Measurements from ENCODE around the gene PLEKHG4B.
"Not testable (repeated sequence)": the region's sequence is repeated elsewhere in the genome, so short reads cannot be mapped to it uniquely, and the experiment has no call there.

Gene PLEKHG4B

DNA sequence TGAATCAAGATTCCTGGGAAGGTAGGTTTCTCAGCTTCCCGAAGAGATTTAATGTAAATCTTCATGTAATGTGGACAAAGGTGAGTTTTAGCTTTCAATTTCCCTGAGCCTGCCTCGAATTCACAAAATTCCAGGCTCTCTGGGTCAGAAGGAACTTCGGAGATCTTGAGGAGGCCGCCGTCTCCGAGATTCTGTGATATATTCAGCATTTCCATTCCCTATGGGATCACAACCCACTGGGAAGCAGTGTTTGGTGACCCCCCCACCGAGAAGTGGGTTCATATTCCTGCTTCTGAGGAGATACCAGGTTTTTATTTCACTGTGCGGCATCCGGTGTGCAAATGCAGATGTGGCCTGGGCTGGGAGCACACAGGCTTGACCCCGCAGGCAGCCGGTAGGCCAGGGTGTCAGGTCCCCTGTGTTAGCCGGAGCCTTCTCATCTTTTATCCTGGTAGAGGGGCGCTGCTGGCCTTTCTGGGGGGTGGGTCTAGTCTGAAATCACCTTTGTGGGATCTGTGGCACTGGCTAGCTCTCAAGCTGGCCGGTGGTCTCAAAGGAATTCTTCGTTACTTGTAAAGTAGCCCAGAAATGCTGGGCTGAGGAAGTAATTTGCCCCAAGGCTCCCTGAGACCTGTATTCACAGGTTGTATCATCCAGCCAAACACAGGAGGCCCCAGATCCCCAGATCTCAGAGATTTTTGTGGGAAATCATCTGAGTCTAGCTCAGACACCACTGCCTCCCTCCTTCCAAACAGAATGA is 1.4 kb downstream of the PLEKHG4B start:
- no peak for DNase-seq (ENCODE audit: low spot score)

DNA sequence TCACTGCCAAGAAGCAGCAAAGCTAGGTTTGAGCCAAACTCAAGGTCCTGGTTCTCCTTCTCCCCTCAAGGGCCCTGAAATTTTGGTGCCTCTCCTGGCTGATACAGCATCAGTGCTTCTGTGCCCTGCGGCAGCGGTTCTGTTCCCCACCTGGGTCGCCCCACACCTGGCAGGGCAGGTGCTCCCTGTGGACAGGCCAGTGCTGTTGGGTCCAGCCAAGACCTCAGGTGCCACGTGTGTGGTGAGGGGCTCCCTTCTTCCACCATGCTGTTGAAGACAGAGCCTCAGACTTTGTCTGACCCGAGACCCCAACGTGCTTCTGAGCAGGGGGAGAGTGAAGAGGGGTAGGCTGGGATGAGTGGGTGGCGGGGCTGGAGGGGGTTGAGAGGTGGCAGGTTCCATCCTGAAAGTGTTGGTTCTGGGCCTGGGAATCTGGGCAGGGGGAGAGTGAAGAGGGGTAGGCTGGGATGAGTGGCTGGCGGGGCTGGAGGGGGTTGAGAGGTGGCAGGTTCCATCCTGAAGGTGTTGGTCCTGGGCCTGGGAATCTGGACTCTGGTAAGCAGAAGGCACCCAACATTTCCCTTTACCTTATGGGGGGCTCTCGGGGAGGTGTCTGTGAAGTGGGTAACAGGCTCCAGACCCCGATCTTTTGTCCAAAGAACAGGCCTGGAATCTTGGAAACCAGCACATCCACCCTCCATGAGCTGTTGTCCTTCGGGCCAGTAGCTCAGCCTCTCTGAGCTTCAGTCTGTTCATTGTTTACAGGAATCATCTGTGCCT is 2.3 kb downstream of the PLEKHG4B start:
- no peak for DNase-seq (ENCODE audit: low spot score)

DNA sequence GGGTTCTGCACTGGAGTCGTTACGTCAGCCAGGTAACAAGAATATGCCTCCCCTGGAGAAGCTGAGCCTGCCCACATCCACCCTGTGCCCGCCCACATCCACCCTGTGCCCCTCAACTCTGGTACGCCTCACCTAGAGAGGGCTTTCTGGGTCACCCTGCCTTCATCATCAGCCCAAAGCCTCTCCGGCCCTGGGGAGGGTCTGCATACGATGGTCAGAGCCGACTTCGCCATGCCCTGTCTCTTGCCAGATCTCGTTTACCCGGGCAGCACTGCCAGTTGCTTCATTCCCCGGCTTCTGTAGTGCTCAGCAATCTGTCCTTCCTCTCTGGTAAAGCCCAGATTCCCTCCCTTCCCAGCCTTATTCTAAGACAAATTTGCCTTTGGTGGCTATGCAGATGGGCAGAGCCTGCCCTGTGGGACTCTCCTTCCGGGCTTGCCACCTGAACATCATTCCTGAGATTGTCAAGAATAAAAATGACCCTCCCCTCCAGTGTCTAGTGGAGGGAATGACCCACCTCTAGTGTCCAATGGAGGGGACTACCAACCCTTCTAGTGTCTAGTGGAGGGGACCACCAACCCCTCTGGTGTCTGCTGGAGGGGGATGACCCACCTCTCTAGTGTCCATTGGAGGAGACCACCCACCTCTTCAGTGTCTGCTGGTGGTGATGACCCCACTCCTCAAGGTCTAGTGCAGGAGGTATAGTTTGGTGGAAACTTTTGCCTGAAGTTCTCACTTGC is 3.4 kb downstream of the PLEKHG4B start:
- DNase-seq (ENCODE audit: low spot score) = no peak

DNA sequence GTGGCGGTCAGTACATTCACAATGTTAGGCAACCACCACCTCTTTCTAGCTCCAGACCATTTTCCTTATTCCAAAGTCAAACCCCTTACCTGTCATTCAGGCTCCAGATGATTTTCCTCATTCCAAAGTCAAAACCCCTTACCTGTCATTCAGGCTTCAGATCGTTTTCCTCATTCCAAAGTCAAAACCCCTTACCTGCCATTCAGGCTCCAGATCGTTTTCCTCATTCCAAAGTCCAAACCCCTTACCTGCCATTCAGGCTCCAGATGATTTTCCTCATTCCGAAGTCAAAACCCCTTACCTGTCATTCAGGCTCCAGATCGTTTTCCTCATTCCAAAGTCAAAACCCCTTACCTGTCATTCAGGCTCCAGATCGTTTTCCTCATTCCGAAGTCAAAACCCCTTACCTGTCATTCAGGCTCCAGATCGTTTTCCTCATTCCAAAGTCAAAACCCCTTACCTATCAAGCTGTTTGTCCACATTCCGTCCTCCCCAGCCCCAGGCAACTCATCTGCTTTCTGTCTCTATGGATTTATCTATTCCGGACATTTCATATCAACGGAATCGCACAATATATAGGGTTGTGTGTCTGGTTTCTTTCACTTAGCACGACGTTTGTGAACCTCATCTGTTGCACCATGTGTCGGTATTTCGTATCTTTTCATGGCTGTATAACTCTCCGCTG is 5.2 kb downstream of the PLEKHG4B start:
- no peak for DNase-seq (ENCODE audit: low spot score)

DNA sequence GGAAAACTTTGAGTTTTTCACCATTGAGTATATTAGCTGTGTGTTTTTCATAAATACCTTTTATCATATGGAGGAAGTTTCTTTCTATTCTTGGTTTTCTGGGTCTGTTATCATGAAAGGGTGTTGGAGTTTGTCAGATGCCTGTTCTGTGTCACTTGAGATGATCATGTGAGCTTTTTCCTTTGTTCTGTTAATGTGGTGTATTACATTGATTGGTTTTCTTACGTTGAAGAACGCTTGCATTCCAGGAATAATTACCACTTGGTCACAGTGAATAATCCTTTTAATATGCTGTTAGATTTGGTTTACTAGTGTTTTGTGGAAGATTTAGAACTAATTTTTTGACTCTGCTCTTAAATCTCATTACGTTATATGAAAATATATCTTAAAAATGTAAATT is 7.8 kb downstream of the PLEKHG4B start:
- DNase-seq (ENCODE audit: low spot score) = no peak

DNA sequence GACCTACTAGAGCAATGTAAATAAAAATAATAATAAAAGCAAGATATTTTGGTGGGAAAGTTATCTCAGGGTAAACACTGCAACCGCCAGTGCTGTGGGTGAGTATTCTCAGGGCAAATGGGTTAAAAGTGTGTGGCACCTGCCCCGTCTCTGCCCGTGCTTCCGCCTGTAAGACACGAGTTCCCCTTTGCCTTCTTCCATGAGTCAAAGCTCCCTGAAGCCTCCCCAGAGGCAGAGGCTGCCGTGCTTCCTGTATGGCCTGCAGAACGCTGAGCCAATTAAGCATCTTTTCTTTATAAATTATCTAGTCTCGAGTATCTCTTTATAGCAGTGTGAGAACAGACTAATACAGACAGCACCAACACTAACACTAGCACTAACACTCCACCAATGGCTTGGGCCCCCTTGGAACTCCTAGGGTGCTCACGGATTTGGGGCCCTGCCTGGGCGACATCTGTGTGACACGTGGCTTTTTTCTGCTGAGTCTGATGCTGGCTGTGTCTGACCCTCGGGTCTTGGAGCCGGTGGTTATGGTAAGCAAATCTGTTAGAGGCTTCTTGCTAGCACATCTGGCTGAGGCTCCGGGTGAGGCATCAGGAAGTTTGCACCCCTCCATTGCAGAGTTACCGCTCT is 10.6 kb downstream of the PLEKHG4B start:
- DNase-seq (ENCODE audit: low spot score) = no peak

DNA sequence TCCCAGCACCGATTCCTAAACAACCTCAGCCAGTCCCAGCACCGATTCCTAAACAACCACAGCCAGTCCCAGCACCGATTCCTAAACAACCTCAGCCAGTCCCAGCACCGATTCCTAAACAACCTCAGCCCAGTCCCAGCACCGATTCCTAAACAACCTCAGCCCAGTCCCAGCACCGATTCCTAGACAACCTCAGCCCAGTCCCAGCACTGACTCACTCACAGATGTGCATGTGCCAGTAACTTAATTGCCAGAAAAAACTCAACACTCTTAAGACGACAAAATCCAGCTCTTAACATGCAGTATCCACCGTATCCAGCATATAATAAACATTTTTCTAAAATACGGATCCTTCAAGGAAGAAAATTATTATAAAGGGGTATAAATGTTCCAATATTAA is 12.1 kb downstream of the PLEKHG4B start:
- DNase-seq (ENCODE audit: low spot score) = not testable (repeated sequence)

DNA sequence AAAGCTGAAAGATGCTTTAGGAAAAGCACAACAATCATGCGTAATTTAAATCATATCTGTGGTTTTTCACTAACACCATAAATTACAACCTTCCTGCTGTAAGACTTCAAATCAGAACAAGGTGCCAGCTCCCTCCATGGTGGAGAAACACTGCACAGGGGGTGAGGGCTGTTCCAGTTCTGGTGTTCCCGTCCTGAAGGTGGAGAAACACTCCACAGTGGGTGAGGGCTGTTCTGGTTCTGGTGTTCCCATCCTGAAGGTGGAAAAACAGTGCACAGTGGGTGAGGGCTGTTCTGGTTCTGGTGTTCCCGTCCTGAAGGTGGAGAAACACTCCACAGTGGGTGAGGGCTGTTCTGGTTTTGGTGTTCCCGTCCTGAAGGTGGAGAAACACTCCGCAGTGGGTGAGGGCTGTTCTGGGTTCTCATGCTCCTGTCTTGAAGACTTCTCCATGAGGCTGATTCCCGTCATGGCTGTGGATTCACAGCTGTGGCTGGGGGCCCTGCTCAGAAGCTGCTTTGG is 12.9 kb downstream of the PLEKHG4B start:
- DNase-seq (ENCODE audit: low spot score) = no peak

DNA sequence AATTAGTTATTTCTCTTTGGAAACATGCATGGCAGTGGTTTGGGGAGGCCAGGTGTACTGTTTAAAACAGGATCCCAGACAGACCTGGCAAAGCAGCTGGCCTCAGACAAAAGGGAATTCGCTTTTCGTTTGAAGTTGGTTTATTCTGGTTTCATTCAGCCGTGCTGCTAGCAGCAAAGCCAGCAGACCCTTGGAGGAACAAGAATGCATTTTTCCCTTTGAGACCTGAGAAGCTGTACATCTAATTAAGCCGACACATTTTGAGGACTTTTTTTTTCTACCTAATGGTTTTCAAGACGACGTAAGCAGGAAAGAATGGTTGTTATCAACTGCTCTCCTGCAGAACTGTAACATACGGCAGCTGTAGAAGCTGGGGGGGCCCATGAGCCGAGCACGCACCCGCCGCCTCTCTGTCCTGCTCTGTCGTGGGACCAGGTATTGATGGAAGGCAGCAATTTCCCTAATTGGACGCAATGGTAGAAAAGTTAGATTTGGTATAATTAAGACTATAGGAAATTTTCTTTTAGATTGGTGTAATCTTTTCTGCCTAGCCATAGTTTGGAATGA is 13.6 kb downstream of the PLEKHG4B start:
- DNase-seq (ENCODE audit: low spot score) = no peak

DNA sequence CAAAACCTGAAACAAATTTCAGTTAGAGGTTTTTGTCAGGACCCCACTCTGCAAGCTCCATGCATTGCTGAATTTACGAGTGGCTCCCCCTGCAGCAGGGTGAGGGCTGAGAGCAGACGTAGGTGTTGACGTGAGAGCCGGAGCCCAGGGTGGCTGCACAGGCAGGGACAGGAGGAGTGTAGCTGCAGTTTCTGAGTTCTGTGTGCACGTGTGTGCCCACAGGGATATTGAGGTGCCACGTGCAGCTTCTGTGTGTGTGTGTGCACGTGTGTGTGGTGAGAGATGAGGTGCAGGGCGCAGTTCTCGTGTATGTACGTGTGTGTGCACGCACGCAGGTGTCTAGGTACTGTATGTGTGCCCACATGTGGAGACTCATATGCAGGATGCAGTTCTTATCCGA is 14.6 kb downstream of the PLEKHG4B start:
- DNase-seq (ENCODE audit: low spot score) = no peak

DNA sequence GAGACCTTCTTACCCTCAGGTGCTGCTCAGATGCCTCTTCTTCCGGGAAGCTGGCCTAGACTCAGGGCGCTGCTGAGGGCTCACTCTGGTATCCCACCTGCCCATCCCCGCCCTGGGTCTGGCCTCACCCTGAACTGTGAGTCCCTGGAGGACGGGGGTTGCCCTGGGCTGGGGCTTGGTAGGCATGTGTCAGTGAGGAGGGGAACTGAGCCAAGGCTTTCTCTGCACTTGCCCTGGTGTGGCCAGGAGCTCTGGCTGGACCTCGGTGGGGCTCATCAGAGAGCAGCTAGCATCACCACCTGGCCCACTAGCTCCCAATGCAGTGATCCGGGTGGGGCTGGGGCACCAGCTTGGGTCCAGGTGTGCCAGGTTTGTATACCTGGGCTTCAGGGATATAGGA is 15.6 kb downstream of the PLEKHG4B start:
- DNase-seq (ENCODE audit: low spot score) = no peak

DNA sequence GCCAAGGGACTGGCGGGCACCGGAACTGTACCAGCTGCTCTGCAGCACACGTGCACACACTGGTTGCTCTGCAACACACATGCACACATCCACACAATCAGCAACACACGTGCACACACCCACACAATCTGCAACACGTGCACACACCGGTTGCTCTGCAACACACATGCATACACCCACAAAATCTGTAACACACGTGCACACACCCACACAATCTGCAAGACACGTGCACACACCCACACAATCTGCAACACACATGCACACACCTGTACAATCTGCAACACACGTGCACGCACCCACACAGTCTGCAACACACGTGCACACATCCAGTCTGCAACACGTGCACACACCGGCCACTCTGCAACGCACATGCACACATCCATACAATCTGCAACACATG is 17.9 kb downstream of the PLEKHG4B start:
- DNase-seq (ENCODE audit: low spot score) = no peak

DNA sequence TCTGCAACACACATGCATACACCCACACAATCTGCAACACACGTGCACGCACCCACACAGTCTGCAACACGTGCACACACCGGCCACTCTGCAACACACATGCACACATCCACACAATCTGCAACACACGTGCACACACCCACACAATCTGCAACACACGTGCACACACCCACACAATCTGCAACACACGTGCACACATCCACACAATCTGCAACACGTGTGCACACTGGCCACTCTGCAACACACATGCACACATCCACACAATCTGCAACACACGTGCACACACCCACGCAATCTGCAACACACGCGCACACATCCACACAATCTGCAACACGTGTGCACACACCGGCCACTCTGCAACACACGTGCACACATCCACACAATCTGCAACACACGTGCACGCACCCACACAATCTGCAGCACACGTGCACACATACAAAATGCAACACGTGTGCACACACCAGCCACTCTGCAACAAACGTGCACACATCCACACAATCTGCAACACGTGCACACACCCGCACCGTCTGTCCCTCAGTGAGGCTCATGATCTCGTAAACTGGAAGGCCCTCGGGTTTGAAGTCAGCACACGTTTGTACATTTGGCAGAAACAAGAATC is 18.4 kb downstream of the PLEKHG4B start:
- DNase-seq (ENCODE audit: low spot score) = no peak

DNA sequence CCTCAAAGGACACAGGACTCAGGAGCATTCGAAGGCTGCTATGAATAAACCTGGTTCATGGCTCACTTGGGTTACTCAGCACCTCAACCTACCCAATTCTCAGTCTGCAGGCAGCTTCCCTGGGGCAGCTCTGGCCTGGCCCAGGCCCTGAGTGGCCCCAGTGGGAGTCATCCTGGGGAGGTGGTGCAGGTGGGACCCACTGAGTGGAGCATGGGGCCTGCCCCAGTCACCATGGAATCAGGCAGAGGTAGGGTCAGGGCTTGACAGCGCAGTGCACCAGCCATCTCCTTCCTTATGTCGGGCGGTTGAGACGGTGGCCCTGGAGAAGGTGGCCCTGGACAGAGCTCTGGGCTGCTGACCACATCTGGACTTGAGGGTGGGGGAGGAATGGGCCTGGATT is 19.2 kb downstream of the PLEKHG4B start:
- no peak for DNase-seq (ENCODE audit: low spot score)

DNA sequence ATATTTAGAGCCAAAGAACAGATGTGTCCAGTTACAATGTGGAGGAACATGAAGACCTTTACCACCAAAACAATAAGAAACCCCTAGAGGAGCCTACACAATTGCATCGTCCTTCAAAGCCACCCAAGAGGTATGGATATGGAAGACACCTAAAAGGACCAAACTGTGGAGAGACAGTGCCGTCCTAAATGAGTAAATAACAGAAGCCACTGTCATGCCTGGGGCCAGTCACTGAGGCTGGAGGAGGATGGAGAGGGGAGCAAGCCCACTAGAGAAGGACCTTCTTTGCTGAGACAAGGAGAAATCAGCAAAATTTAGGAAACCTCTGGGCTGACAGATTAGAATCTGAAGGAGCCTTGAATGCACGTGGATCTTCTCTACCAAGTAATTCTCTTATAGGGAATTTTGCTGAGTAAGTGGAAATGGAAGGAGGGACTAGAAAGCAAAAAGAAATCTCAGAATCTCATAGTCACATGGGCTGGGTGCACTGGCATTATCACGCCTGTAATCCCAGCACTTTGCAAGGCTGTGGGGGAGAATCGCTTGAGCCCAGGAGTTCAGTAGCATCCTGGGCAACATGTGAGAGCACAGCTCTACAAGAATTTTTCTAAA is 27.6 kb downstream of the PLEKHG4B start:
- DNase-seq (ENCODE audit: low spot score) = no peak

DNA sequence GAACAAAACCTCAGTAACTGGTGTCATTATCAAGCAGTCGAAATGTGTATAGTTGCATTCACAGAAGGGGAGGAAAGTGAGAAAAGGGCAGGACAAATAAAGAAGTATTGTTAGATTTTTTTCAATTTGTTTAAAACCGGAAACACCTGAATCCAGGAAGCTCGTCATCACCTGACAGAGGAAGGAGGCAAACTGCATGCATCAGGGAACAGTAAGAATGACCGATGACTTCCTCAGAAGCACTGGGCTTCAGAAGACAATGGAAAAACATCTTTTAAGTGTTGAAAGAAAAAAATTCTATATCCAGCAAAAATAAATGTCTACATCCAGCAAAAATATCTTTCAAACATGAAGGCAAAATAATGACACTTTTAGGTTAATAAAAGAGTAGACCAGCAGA is 29.5 kb downstream of the PLEKHG4B start:
- DNase-seq (ENCODE audit: low spot score) = no peak

DNA sequence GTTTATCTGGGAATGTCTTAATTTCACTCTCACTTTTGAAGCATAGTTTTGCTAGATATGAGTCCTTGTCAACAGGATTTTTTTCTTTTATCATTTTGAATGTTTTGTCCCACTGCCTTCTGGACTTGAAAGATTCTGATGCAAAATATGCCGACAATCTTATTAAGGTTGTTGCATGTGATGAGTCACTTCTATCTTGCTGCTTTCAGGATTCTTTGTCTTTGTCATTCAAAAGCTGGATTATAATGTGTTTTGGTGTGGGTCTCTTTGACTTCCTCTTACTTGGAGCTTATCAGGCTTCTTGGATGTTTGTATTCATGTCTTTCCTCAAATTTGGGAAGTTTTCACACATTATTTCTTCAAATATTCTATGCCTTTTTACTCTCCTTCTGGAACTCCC is 33.8 kb downstream of the PLEKHG4B start:
- DNase-seq (ENCODE audit: low spot score) = no peak

DNA sequence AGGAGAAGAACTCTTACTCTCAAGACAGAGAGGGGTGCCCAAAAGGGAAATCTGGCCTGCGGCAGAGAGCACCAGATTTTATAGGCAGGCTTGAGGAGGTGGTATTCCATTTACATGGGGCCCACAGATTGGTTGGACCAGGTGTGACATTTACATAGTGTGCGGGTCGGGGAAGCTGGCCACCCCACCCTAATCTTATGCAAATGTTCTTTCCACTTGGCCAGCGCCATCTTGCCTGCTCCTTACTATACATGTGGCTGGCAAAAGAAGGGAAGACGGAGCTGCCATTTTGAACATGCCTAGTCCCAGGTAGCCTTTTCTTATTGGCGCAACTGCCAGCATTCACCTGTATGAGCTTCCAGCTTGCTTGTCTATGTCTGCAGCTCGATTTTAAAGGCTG is 34.8 kb downstream of the PLEKHG4B start:
- DNase-seq (ENCODE audit: low spot score) = no peak

DNA sequence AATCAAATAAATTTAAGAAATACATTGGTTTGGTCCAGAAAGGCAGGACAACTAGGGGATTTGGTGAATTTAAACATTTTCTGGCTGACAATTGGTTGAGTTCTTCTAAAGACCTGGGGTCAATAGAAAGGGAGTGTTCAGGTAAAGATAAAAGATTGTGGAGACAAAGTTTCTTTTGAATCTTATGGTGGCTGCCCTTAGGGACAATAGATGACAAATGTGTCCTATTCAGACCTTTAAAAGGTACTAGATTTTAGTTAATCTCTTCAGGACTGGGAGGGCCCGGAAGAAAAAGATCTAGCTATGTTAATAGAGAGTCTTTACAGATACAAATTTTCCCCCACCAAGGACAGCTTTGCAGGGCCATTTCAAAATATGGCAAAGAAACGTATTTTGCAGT is 35.9 kb downstream of the PLEKHG4B start:
- no peak for DNase-seq (ENCODE audit: low spot score)

DNA sequence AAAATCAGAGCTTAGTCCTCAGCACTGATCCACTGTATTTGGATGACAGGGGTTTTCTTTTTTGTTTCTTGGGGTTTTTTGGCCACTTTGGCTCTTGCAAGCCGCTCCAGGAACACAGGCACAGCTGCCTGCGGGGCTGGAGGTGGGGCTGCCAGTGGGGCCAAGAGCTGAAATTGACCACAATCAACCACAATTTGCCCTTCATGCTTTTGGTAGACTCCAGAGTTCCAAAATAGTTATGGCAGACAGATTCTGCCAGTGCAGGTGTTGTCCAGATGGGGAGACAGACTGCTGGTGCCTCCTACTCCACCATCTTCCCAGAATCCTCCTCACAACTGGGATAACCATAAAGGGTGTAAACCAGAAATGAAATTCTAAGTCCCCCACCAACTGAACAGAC is 36.5 kb downstream of the PLEKHG4B start:
- no peak for DNase-seq (ENCODE audit: low spot score)
